Superior temporal gyrus (tissue), 1 donor: ENCODE results near the gene PRELP.

Experiments
- DNase-seq: peaks from one replicate; pipeline ENCODE4 v3.0.0-alpha.2; 2016; ENCODE audit errors: extremely low spot score

The PRELP gene

DNA sequence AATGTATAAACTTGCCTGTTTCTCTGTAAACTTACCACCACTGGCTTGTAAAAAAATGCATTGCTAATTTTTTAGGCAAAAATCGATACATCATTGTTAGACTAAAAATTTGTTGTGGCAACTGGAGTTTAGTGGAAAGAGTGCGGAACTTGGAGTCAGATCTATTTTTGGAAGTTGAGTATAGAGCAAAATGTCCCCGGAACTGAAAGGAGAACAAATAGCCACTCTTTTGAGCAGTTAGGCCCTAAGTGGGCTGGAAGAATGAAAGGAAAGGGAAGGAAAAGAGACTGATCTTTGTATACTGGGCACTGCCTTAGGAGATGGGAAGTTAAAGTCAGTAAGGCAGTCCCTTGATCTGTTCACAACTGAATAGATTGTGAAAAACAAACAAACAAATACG is 48.5 kb downstream of the PRELP start:
- DNase-seq, result no peak

GRCh38 chr1:203524824-203525223 is 49.2 kb downstream of the PRELP start:
- no peak for DNase-seq

DNA sequence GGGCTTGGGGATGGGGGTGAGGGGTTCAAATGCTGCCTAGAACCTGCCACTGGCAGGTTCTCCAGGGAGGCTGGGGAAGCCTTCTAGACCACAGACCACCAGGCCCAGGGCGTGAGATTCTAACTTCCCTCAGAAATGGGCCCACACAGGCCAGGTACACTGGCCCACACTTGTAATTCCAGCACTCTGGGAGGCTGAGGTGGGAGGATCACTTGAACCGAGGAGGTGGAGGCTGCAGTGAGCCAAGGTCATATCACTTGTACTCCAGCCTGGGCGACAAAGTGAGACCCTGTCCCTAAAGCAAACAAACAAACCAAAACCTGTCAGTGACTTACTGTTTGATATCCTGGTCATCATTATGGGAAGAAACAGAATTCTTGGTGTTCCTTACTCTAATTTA is 50.1 kb downstream of the PRELP start:
- no peak for DNase-seq

DNA sequence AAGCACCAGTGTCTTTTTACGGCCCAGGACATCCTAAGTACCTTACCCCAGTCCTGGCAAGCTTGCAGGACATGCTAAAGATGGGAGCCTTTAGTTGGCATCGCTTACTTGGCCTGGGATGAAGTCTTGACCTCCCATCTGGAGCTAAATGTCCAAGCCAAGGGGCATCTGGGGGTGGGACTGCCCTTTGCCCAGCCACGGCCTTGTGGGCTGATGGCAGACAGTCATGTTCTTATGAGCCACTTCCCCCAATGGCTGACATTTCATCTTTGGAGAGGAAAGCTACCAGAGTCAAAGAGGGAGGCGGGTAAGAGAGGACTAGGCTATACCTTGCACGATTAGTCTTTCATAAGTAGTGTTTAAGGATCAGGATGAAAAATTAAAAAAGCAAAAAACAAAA is 50.5 kb downstream of the PRELP start:
- no peak for DNase-seq

DNA sequence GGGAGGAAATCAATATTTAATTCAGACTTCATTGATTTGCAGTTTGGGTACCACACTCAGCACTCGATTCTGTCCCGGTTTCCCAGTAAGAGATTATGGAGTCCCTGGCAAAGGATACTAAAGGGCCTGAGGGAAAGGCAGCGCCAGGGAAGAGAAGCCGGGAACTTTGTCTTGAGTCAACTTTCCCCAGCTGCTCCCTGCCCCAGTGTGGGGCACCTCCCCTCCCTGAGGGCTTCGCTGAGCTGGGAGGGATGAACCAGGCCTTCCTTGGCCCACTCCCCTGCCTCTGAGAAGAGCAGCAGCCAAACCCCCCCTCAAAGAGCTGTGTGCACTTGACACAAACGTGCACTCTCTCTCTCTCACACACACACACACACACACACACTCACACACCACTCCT is 51.0 kb downstream of the PRELP start:
- no peak for DNase-seq

DNA sequence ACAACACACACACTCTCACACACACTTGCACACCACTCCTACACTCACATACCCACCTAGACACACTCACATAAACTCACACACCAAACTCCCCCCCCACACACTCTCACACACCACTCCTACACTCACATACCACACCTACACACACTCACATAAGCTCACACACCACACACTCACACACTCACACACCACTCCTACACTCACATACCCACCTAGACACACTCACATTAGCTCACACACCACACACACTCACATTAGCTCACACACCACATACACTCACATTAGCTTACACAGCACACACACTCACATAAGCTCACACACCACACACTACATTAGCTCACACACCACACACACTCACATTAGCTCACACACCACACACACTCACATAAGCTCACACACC is 51.4 kb downstream of the PRELP start:
- DNase-seq, result no peak

GRCh38 chr1:203528063-203528462 is 52.5 kb downstream of the PRELP start:
- DNase-seq, result no peak

- no peak for DNase-seq
Observed at GRCh38 chr1:203528976-203529835, 53.6 kb downstream of the PRELP start.

DNA sequence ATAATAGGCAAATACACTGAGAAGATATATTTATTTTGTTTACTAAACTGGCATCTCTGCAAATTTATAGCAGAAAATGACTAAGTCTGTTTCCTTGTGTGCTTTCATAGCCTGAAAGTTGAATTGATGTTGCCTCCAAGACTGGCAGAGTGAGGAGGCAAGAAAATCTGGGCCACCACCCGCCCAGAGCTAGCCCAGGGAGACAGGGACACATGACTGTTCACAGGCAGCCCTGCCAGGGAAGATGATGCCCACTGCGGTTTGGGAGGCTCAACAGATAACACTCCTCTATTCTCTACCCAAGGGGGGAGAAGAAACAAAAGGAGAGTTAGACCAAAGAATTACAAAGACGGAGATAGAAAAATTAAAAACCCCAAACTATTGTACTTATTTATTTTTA is 55.5 kb downstream of the PRELP start:
- DNase-seq, result no peak

GRCh38 chr1:203534012-203534411 is 58.4 kb downstream of the PRELP start:
- no peak for DNase-seq

DNA sequence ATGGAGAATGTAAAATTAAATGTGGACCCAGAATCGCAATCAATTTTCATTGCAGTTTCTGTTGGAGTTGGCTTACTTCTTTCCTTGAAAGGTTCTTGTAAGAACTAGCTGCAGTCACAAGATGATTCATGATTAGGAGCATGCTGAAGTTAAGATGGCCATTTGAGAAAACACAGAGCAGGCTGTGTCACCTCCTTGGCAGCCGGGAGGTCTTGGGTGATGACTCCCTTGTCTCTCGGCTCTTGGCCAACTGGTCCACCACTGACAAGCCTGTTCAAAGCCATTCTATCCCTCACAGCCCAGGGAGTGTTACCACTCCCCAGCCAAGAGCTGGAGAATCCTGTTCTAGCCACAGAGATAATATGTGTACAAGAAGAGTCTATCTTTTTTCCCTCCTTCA is 58.9 kb downstream of the PRELP start:
- no peak for DNase-seq

DNA sequence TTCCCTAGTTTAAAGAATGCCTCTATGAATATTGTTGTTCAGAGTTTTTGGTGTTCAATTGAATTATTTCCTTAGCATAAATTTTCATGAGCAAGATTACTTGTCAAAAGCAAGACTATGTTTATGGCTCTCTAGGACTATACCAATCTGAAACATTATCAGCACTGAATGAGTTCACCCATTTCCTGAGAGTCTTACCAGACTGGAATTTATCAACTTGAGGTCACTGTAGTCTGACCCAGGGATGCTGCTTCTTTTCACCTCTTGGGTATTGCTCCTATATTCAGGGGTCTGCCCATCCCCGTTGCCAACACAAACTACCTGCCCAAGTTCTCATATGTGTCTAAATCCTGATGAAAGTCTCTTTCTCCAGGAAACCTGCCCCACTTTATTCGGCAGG is 61.0 kb downstream of the PRELP start:
- DNase-seq, result no peak

GRCh38 chr1:203536980-203537455 is 61.4 kb downstream of the PRELP start:
- DNase-seq, result no peak

DNA sequence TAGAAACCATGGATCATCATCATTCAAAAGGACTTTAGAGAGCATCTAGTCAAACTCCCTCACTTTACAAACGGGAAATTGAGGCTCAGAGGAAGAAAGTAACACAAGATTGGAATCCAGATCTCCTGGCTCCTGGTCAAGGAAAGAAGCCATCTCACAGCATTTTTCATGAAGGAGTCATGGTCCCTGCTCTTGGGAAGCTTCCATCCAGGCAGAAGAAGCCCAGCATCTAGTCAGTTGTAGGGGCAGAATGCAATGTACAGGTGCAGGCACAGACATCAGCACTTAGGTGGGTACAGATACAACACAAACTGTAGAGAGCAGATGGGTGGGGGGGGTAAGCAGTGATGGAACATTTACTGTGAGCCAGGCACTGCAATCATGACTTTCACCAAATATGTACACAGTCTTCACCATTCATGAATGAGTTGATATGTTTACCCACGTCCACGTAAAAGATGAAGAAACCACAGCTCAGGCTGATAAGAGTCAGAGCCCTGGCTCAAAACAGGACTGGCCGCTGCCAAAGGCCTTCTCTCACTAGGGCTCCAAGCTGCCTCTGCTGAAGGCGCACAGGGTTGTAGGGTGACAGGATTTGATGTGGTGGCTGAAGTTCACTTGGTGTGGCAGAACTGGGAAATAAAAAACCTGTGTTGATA is 62.3 kb downstream of the PRELP start:
- no peak for DNase-seq

DNA sequence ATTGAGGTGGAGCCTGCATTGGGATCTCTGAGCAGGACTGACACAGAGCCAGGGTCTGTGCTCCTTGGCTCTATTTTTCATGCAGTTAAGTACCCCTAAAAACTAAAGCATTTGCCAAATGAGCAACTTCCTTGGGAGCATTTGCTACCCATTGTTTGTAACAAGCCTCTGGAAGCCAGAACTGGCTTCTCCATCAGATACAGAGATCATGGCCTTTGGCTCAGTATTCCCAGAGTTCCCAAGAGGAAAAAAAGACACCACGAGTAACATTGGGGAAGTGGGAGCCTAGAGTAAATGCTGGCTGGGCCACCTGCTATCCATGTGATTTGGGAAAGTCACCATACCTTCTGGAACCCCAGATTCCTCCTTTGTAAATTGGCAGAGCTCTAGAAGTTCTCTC is 63.1 kb downstream of the PRELP start:
- DNase-seq, result no peak

GRCh38 chr1:203539831-203540546 is 64.4 kb downstream of the PRELP start:
- no peak for DNase-seq
